ENCODE data around the gene KCNV2.

The KCNV2 gene

DNA sequence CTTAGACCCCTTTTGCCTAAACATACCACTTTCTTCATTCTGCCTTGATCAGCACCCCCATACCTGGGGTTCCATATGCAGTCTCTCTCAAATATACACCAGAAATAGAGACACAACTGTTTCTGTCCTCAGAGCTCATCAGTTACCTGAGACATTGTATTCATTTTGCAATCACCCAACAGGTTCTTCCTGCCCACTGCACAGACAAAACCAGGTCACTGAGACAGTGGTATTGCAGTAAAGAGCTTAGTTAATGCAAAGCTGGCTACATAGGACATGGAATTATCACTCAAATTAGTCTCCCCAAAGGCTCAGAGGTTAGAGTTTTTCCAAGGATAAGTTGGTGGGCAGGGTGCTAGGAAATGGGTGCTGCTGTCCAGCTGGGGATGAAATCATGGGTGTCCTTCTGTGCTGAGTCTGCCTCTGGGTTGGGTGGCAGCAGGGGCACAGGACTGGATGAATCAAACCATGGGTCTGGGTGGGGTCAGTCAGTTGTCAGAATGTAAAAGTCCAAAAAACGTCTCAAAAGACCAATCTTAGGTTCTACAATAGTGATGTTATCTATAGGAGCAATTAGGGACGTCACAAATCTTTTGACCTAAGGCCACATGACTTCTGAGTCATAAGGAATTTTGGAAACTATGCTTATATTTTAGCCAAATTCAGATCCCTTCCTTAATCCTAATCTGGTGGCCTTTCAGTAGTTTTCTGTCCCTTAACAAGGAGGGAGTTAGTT is 41.0 kb downstream of the KCNV2 start:
- Mint-ChIP-seq H3K36me3 (peaks cover 59 to 90% of the 10 kb centered on the region in 2 donors), H3K27me3 (no peaks in the 10 kb centered on the region), H3K4me1 (peaks cover 6 to 11% of the 10 kb centered on the region in 2 donors), H3K27ac (no peak overlapping the region), H3K9me3 (peaks cover 4 to 7% of the 10 kb centered on the region in 2 donors), H3K4me3 (no peak overlapping the region)
- no peak for DNase-seq
- ATAC-seq (replicated peaks) = no peak

DNA sequence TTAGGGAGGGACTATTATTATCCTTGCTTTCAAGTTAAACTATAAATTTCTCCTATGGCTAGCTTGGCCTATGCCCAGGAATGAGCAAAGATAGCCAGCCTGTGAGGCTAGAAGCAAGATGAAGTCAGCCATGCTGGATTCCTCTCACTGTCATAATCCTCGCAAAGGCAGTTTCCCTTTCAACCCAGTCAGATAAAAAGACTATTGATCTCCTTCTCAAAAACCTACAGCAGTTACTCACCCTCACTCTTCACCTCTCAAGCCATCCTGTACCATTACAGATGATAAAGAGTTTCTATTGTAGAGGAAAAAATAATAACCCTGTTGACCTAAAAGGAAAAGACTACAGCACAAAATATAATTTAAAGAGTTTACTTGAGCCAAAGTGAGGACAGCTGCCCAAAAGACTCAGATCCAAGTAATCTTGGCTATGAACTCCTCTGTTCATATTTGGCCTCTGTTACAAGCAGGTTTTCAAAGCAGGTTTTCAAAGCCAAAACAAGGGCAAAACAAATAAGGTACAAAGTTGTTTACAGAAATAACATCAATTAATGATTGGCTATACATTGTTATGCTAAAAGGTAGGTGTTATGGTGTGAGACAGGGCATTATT is 41.7 kb downstream of the KCNV2 start:
- no peak for ATAC-seq (replicated peaks)
- no peak for DNase-seq
- H3K4me1 Mint-ChIP-seq = peaks cover 6 to 14% of the 10 kb centered on the region in 2 donors
- no peaks in the 10 kb centered on the region for H3K27me3 Mint-ChIP-seq
- peaks cover 4 to 7% of the 10 kb centered on the region in 2 donors for H3K9me3 Mint-ChIP-seq
- H3K4me3 Mint-ChIP-seq = no peak overlapping the region
- no peak overlapping the region for H3K27ac Mint-ChIP-seq
- H3K36me3 Mint-ChIP-seq = peaks cover 57 to 90% of the 10 kb centered on the region in 2 donors

- ATAC-seq (replicated peaks) (peak; percentile 50 to 53), DNase-seq (no peak)
- Mint-ChIP-seq H3K4me3 (no peak overlapping the region), H3K36me3 (peaks cover 54 to 86% of the 10 kb centered on the region in 2 donors), H3K27me3 (no peaks in the 10 kb centered on the region), H3K9me3 (peaks cover 3 to 4% of the 10 kb centered on the region in 2 donors), H3K27ac (no peak overlapping the region), H3K4me1 (peaks cover 8 to 31% of the 10 kb centered on the region in 2 donors)
These were observed 44.1 kb downstream of the KCNV2 start for GRCh38 chr9:2761424-2761823.

GRCh38 chr9:2764353-2764752 is 47.0 kb downstream of the KCNV2 start:
- H3K27ac Mint-ChIP-seq = peak overlapping the region; percentile 57
- peak; percentile 12 for DNase-seq
- H3K36me3 Mint-ChIP-seq = peaks cover 45 to 74% of the 10 kb centered on the region in 2 donors

DNA sequence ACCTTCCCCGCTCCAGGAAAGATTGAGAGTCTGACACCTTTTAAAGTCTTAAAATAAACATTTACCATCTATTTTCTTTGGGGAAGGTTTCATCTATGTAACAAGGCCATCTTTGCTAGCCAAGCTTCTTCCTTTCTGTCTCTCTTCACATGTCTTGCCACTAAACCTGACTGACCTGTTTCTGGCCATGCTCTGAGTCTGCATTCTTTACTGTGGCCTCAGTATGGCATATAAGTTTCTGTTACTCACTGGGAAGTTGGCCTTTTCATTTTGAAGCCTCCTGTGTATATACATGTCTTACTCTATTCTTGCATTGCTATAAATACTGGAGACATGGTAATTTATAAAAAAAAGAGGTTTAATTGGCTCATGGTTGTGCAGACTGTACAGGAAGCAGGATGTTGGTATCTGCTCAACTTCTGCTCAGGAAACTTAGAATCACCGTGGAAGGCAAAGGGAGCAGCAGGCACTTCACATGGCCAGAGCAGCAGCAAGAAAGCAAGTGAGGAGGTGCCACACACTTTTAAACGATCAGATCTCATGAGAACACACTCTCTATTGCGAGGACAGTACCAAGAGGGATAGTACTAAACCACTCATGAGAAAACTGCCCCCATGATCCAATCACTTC is 48.1 kb downstream of the KCNV2 start:
- DNase-seq (no peak), ATAC-seq (replicated peaks) (no peak)
- Mint-ChIP-seq H3K27me3 (no peaks in the 10 kb centered on the region), H3K36me3 (peaks cover 51 to 70% of the 10 kb centered on the region in 2 donors), H3K4me1 (peaks cover 8 to 31% of the 10 kb centered on the region in 2 donors), H3K9me3 (peaks cover 3 to 4% of the 10 kb centered on the region in 2 donors), H3K4me3 (no peak overlapping the region), H3K27ac (no peak overlapping the region)

More at GRCh38 chr9:2764353-2764752, 47.0 kb downstream of the KCNV2 start:
- peaks cover 8 to 31% of the 10 kb centered on the region in 2 donors for H3K4me1 Mint-ChIP-seq
- no peaks in the 10 kb centered on the region for H3K27me3 Mint-ChIP-seq
- H3K9me3 Mint-ChIP-seq = peaks cover 3 to 4% of the 10 kb centered on the region in 2 donors
- H3K4me3 Mint-ChIP-seq = no peak overlapping the region
- ATAC-seq (replicated peaks) = peak; percentile 97

- H3K36me3 Mint-ChIP-seq = peaks cover 49 to 69% of the 10 kb centered on the region in 2 donors
- no peak overlapping the region for H3K27ac Mint-ChIP-seq
- H3K4me1 Mint-ChIP-seq = peaks cover 2 to 21% of the 10 kb centered on the region in 2 donors
- H3K27me3 Mint-ChIP-seq = no peaks in the 10 kb centered on the region
- no peak overlapping the region for H3K4me3 Mint-ChIP-seq
- ATAC-seq (replicated peaks) (no peak), DNase-seq (no peak)
- no peaks in the 10 kb centered on the region for H3K9me3 Mint-ChIP-seq
These were observed 50.7 kb downstream of the KCNV2 start for GRCh38 chr9:2767800-2768677.

DNA sequence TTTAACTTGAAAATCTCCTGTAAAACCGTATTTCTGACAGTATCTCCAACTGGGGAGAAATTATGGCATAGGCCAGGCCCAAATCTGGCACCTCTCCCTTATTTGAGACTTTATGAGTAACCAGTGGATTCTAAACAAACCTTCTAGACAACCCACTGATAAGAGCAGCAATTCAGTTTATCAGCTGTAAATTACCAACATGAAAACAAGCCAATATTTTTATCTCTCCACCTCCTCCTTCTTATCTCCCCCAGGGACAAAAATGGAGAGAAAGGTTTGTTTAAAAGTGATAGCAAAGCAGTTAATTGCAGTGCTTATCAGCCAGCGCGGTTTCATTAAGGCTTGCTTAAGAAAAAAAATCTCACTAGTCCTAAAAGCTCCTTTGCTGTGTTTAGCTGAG is 53.8 kb downstream of the KCNV2 start:
- Mint-ChIP-seq H3K4me3 (no peak overlapping the region), H3K4me1 (peaks cover 0 to under 1% of the 10 kb centered on the region in 2 donors), H3K27ac (no peak overlapping the region), H3K27me3 (no peaks in the 10 kb centered on the region), H3K9me3 (peaks cover 16 to 20% of the 10 kb centered on the region in 2 donors), H3K36me3 (peaks cover 67 to 77% of the 10 kb centered on the region in 2 donors)
- ATAC-seq (replicated peaks) (no peak), DNase-seq (no peak)

DNA sequence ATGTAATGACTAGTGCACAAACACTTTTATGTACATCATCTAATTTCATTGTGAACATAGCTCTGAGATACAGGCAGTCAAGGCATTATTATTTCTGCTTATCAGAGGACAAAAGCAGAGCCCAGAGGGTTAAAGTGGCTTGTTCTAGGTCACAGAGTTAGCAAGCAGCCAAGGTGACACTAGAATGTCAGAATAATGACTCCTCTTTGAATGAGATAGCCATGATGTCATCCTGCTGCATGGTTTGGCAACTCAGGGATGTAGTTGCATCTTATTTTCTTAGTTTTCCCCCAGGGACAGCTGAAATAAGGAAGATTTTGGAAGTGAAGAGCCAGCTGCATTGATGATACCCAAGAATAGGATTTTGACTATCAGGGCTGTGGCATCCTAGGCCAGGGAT is 54.4 kb downstream of the KCNV2 start:
- DNase-seq = no peak
- H3K4me1 Mint-ChIP-seq = no peaks in the 10 kb centered on the region
- H3K27me3 Mint-ChIP-seq = no peaks in the 10 kb centered on the region
- no peak overlapping the region for H3K4me3 Mint-ChIP-seq
- no peak for ATAC-seq (replicated peaks)
- H3K9me3 Mint-ChIP-seq = peaks cover 16 to 24% of the 10 kb centered on the region in 2 donors
- H3K36me3 Mint-ChIP-seq = peaks cover 71 to 81% of the 10 kb centered on the region in 2 donors
- no peak overlapping the region for H3K27ac Mint-ChIP-seq

DNA sequence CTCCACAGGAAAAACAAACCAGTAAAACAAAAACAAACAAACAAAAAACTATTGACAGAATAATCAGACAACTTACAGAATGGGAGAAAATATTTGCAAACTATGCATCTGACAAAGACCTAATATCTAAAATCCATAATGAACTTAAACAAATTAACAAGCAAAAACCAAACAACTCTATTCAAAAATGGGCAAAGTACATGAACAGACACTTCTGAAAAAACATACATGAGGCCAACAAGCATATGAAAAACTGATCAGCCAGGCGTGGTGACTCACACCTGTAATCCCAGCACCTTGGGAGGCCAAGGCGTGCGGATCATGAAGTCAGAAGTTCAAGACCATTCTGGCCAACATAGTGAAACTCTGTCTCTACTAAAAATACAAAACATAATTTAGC is 60.1 kb downstream of the KCNV2 start:
- H3K36me3 Mint-ChIP-seq = peaks cover 88 to 99% of the 10 kb centered on the region in 2 donors
- H3K27me3 Mint-ChIP-seq = no peaks in the 10 kb centered on the region
- peaks cover 27 to 38% of the 10 kb centered on the region in 2 donors for H3K9me3 Mint-ChIP-seq
- no peak for DNase-seq
- H3K4me1 Mint-ChIP-seq = no peaks in the 10 kb centered on the region
- no peak for ATAC-seq (replicated peaks)
- no peak overlapping the region for H3K4me3 Mint-ChIP-seq
- no peak overlapping the region for H3K27ac Mint-ChIP-seq

DNA sequence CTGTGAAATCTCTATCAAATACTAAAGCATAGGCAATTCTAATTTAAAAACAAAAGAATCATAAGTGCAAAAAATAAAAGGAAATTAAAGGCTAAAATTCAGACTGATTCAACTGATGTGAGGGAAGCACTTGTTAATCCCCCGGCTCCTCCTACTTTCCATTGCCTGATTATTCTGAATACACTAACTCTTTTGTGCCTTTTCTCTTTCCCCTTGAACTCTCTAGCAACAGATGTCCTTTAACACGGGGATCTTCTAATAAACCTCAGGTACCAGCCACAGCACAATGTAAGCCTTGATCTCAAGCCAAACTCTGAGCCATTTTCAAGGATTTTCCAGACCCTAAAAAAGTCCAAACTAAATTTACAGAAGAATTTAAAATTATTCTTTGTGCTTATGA is 61.5 kb downstream of the KCNV2 start:
- no peak overlapping the region for H3K27ac Mint-ChIP-seq

More for the DNA sequence above, 61.5 kb downstream of the KCNV2 start:
- Mint-ChIP-seq H3K4me3 (no peak overlapping the region), H3K9me3 (peaks cover 21 to 32% of the 10 kb centered on the region in 2 donors), H3K27me3 (no peaks in the 10 kb centered on the region), H3K4me1 (no peaks in the 10 kb centered on the region), H3K36me3 (peaks cover 81 to 99% of the 10 kb centered on the region in 2 donors)
- DNase-seq (no peak), ATAC-seq (replicated peaks) (no peak)
